Frontal cortex (tissue), 4 donors: Measurements from ENCODE around the gene MTRFR. TPM values are rescaled to one million over a fixed set of nuclear protein-coding genes. Genes with fewer than 3 reads are reported as not detected.
A peak's percentile ranks its signal among the peaks of the same experiment; 100 is the strongest.
"Not testable (repeated sequence)": the region's sequence is repeated elsewhere in the genome, so short reads cannot be mapped to it uniquely, and the experiment has no call there.

Experiments used
- DNase-seq, 2 donors: peaks; one replicate each; pipeline ENCODE4 v3.0.0; 2012; ENCODE audit warnings: low spot score in 2 of 2
- FAIRE-seq: peaks from 2 replicates; lab custom pipeline; 2012; peaks lifted over from hg19 to GRCh38; lab: Jason Lieb, UNC
- total RNA-seq: library from RNA; depleted of rRNA; stranded (reverse); fragments of >200 nt; gene quantifications from one replicate; pipeline ENCODE4 v1.2.3, GENCODE V29; 2014
- donor health status: control.
- donor health status: control.
- donor health status: control.

The MTRFR gene
- total RNA-seq, 1 donor from 2014 or later: 20.4 TPM

- FAIRE-seq, DNase-seq: not testable (repeated sequence)
Observed at GRCh38 chr12:123248129-123248528, 14.9 kb downstream of the MTRFR start.

- not testable (repeated sequence) for DNase-seq, FAIRE-seq
Observed at GRCh38 chr12:123248996-123249741, 15.9 kb downstream of the MTRFR start.

GRCh38 chr12:123250471-123251383 is 17.5 kb downstream of the MTRFR start:
- FAIRE-seq (no peak), DNase-seq (no peak)

- FAIRE-seq: no peak
Observed at GRCh38 chr12:123251403-123252076, 18.3 kb downstream of the MTRFR start.

GRCh38 chr12:123252365-123252764 is 19.1 kb downstream of the MTRFR start:
- not testable (repeated sequence) for FAIRE-seq, DNase-seq

More at GRCh38 chr12:123251403-123252076, 18.3 kb downstream of the MTRFR start:
- no peak for DNase-seq

GRCh38 chr12:123253641-123254459 is 20.6 kb downstream of the MTRFR start:
- no peak for FAIRE-seq
- DNase-seq: peak in 1 of 2 donors; percentile 38

GRCh38 chr12:123254853-123255446 is 21.7 kb downstream of the MTRFR start:
- DNase-seq (no peak), FAIRE-seq (no peak)

GRCh38 chr12:123258593-123258992 is 25.4 kb downstream of the MTRFR start:
- DNase-seq (no peak), FAIRE-seq (no peak)

- FAIRE-seq (no peak), DNase-seq (no peak)
Observed at GRCh38 chr12:123260081-123260480, 26.8 kb downstream of the MTRFR start.

GRCh38 chr12:123261196-123261595 is 28.0 kb downstream of the MTRFR start:
- FAIRE-seq: no peak
- DNase-seq: no peak

- DNase-seq (no peak), FAIRE-seq (no peak)
Observed at GRCh38 chr12:123263196-123263817, 30.1 kb downstream of the MTRFR start.

GRCh38 chr12:123264642-123265041 is 31.4 kb downstream of the MTRFR start:
- DNase-seq: no peak
- no peak for FAIRE-seq

GRCh38 chr12:123265851-123266678 is 32.8 kb downstream of the MTRFR start:
- FAIRE-seq: no peak
- no peak for DNase-seq

GRCh38 chr12:123266679-123267277 is 33.5 kb downstream of the MTRFR start:
- DNase-seq: no peak
- no peak for FAIRE-seq

- DNase-seq: no peak
- FAIRE-seq: no peak
Observed at GRCh38 chr12:123267335-123267920, 34.2 kb downstream of the MTRFR start.

GRCh38 chr12:123267991-123268843 is 35.0 kb downstream of the MTRFR start:
- peak in 1 of 2 donors; percentile 71 for DNase-seq
- FAIRE-seq: no peak
